Smooth muscle cell (in vitro differentiated cells): Measurements from ENCODE around the gene ASIC3. TPM values are rescaled to one million over a fixed set of nuclear protein-coding genes. Genes with fewer than 3 reads are reported as not detected.
A peak's percentile ranks its signal among the peaks of the same experiment; 100 is the strongest.

Source experiments
- DNase-seq: peaks from one replicate; lab custom pipeline; 2025; ENCODE audit not compliant: unreplicated experiment; lab: John Stamatoyannopoulos, UW
- H2AFZ ChIP-seq: fragments of 200-600 bp; sonication (generic); 2 replicates; pipeline ENCODE4 v1.6.0; 2016; ENCODE audit warnings: antibody characterized with exemption, low read depth, mild to moderate bottlenecking
- H3F3A ChIP-seq: fragments of 200-600 bp; sonication (generic); 2 replicates; pipeline ENCODE4 v1.6.0; 2017; ENCODE audit warnings: antibody characterized with exemption, low read depth
- H3K27ac ChIP-seq: fragments of 200-600 bp; sonication (generic); 2 replicates; pipeline ENCODE4 v1.5.1; 2016; ENCODE audit warnings: low read depth, mild to moderate bottlenecking
- H3K27me3 ChIP-seq: fragments of 200-600 bp; sonication (generic); 2 replicates; pipeline ENCODE4 v1.6.1; 2016; ENCODE audit warnings: low read depth, mild to moderate bottlenecking
- H3K36me3 ChIP-seq: fragments of 200-600 bp; sonication (generic); 2 replicates; pipeline ENCODE4 v1.5.1; 2016; ENCODE audit warnings: low read depth
- H3K4me1 ChIP-seq: fragments of 200-600 bp; sonication (generic); 2 replicates; pipeline ENCODE4 v1.5.1; 2016; ENCODE audit warnings: low read depth
- H3K4me2 ChIP-seq: fragments of 200-600 bp; sonication (generic); 2 replicates; pipeline ENCODE4 v1.6.0; 2016; ENCODE audit warnings: mild to moderate bottlenecking
- H3K4me3 ChIP-seq: fragments of 200-600 bp; sonication (generic); 2 replicates; pipeline ENCODE4 v1.5.1; 2016; ENCODE audit warnings: mild to moderate bottlenecking
- H3K79me2 ChIP-seq: fragments of 200-600 bp; sonication (generic); 2 replicates; pipeline ENCODE4 v1.6.0; 2016; ENCODE audit warnings: low read depth, mild to moderate bottlenecking
- H3K9ac ChIP-seq: fragments of 200-600 bp; sonication (generic); 2 replicates; pipeline ENCODE4 v1.6.0; 2016; ENCODE audit warnings: low read depth
- H3K9me3 ChIP-seq: fragments of 200-600 bp; sonication (generic); replicated peaks from 2 replicates; pipeline ENCODE4 v1.5.1; 2016; ENCODE audit warnings: low read depth
- H4K20me1 ChIP-seq: fragments of 200-600 bp; sonication (generic); 2 replicates; pipeline ENCODE4 v1.6.0; 2016; ENCODE audit warnings: low read depth
- WGBS: methylation state at CpG from one replicate; pipeline ENCODE4 v1.1.7; 2016; ENCODE audit warnings: low lambda C conversion rate; 5-methylcytosine and 5-hydroxymethylcytosine counted together
- polyA plus RNA-seq: library from polyadenylated mRNA; unstranded; fragments of >200 nt; fragmentation: Nextera tagmentation; extraction: Ambion mirVana; gene quantifications from 2 replicates; pipeline ENCODE4 v1.2.1, GENCODE V29; 2016
- total RNA-seq: library from RNA; depleted of rRNA; stranded (reverse); fragments of >200 nt; gene quantifications from 2 replicates; pipeline ENCODE4 v1.2.3, GENCODE V29; 2014
- TF ChIP-seq, protein P1 (sequence below): fragments of 200-600 bp; sonication (generic); IDR thresholded peaks from 2 replicates; pipeline ENCODE4 v1.5.1; 2017; ENCODE audit warnings: borderline replicate concordance, mild to moderate bottlenecking, antibody characterized with exemption; ENCODE audit not compliant: insufficient read depth, poor library complexity, severe bottlenecking

The ASIC3 gene
- total and polyA plus RNA-seq, 2 experiments from 2014 or later, result 2.0 to 2.3 TPM

DNA sequence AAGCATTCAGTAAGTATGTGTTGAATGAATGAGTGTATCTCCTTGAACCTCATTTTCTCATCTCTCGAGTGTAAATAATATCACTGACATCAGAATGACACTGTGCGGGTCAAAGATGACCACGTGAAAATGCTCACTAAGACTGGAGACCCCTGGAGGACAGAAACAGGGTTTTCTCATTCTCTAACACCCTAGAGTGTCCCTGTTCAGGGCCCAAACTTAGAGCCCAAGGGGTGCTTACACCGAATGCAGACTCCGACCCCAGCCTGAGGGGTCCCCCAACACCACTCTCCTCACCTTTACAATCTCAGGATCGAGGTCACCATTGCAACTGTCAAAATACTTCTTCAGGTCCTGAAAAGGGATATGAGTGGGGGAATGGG, 7.9 kb downstream of the ASIC3 start:
- H4K20me1 ChIP-seq, result peaks cover 20% of the 10 kb centered on the region
- no peaks in the 10 kb centered on the region for H3K36me3 ChIP-seq
- H3K27ac ChIP-seq, result no peak overlapping the region
- no peaks in the 10 kb centered on the region for H3K9me3 ChIP-seq
- peaks cover 20% of the 10 kb centered on the region for H3K4me1 ChIP-seq
- H3K4me2 ChIP-seq, result peak overlapping the region; percentile 94
- TF ChIP-seq, protein P1, sequence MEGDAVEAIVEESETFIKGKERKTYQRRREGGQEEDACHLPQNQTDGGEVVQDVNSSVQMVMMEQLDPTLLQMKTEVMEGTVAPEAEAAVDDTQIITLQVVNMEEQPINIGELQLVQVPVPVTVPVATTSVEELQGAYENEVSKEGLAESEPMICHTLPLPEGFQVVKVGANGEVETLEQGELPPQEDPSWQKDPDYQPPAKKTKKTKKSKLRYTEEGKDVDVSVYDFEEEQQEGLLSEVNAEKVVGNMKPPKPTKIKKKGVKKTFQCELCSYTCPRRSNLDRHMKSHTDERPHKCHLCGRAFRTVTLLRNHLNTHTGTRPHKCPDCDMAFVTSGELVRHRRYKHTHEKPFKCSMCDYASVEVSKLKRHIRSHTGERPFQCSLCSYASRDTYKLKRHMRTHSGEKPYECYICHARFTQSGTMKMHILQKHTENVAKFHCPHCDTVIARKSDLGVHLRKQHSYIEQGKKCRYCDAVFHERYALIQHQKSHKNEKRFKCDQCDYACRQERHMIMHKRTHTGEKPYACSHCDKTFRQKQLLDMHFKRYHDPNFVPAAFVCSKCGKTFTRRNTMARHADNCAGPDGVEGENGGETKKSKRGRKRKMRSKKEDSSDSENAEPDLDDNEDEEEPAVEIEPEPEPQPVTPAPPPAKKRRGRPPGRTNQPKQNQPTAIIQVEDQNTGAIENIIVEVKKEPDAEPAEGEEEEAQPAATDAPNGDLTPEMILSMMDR, result no peak
- no peaks in the 10 kb centered on the region for H3F3A ChIP-seq
- H3K9ac ChIP-seq, result no peak overlapping the region
- no peaks in the 10 kb centered on the region for H3K27me3 ChIP-seq
- H3K79me2 ChIP-seq, result peaks cover 13% of the 10 kb centered on the region
- H2AFZ ChIP-seq, result no peak overlapping the region
- WGBS, result 90% methylated on average over 6 of the region's 6 CpGs
- H3K4me3 ChIP-seq, result no peak overlapping the region
- DNase-seq, result no peak

DNA sequence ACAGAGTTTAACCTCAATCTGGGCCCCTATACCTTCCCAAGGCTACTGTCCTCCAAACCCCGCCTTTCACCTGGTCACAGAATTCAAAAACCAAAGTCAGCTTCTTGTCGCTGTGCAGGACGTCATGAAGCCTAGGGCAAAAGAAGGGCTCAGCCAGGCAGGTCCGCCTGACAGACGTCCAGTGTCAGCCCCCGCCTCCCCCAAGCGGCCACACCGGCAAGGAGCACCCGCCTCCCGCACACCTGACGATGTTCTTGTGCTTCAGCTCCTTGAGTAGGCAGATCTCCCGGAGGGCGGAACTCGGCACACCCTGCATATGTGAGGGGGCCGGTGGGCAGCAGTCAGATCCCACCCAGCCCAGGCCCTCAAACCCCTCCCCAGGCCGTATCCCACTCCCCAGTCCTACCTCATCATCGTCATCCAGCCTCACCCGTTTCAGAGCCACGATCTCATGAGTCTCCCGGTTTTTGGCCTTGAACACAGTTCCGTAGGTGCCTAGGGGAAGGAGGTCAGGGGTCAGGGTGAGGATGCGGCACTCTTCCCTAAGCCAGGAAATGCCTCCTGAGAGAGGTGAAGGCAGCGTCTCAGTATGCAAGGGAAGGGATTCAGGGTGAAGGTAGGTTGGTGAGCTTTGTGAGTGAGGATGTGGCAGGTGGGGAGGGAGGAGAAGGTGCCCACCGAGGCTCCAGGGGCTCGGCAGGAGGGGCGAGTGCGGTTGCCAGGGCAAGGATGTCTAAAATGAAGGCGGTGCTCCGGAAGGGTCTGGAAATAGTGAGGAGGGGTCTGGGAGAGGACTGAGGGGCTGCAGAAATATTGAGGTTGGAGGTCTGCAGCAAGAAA, 8.6 kb downstream of the ASIC3 start:
- TF ChIP-seq, protein P1, result no peak
- H3K9me3 ChIP-seq, result no peaks in the 10 kb centered on the region
- no peaks in the 10 kb centered on the region for H3K36me3 ChIP-seq
- no peak overlapping the region for H3K27ac ChIP-seq
- no peak for DNase-seq
- H3K4me1 ChIP-seq, result peaks cover 26% of the 10 kb centered on the region
- peaks cover 22% of the 10 kb centered on the region for H4K20me1 ChIP-seq
- H3K9ac ChIP-seq, result peak overlapping the region; percentile 5
- H3K4me2 ChIP-seq, result peak overlapping the region; percentile 94
- H3F3A ChIP-seq, result peaks cover 4% of the 10 kb centered on the region
- H2AFZ ChIP-seq, result peak overlapping the region; percentile 71
- H3K4me3 ChIP-seq, result peak overlapping the region; percentile 74
- 30% methylated on average over 29 of the region's 29 CpGs for WGBS
- H3K27me3 ChIP-seq, result no peaks in the 10 kb centered on the region
- H3K79me2 ChIP-seq, result peaks cover 13% of the 10 kb centered on the region

DNA sequence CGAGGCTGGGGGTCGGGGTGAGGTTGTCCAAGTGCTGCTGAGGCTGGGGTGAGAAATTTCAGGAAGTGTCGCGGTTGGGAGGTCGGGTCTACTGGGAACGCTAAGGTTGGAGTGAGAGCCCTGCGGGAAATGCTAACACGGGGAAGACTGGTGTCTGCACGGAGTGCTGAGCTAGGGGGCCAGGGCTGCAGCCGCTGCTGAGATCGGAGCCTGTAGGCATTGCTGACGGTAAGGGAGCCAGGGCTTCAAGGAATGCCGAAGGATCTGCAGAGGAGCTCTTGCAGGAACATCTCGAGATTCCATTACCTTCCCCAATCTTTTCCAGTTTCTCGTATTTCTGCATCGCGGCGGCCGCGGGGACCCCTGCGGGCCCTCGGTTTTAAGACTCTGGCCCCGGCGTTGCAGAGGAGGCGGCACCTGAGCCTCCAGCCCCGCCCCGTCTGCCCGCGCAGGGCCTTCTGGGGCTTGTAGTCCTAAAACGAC, 9.2 kb downstream of the ASIC3 start, which contains the start of gene CDK5:
CDK5 (minus strand) TSS at position 392 of the 483 bp plus-strand sequence; CDS start at position 343, 49 bp downstream.
- Histone ChIP-seq H3K27me3 (no peaks in the 10 kb centered on the region), H3K4me2 (peak within 1 kb of the TSS; percentile 94), H3F3A (peaks cover 6% of the 10 kb centered on the region), H2AFZ (peak within 1 kb of the TSS; percentile 71), H3K27ac (peak within 1 kb of the TSS; percentile 95), H3K4me3 (peak within 1 kb of the TSS; percentile 74), H3K79me2 (peaks cover 13% of the 10 kb centered on the region), H3K36me3 (no peaks in the 10 kb centered on the region), H4K20me1 (peaks cover 25% of the 10 kb centered on the region), H3K4me1 (peaks cover 33% of the 10 kb centered on the region), H3K9ac (peak within 1 kb of the TSS; percentile 72), H3K9me3 (no peaks in the 10 kb centered on the region)
- no peak for DNase-seq
- WGBS, result under 1% methylated on average over 30 of the region's 30 CpGs
- TF ChIP-seq, protein P1, result no peak
